ACC112 (cell line): Measurements from ENCODE around the gene PTPRN2.

Experiments used
- H2AFZ ChIP-seq: fragments of 200-600 bp; sonication (generic); one replicate; pipeline ENCODE4 v1.6.0; 2017; ENCODE audit warnings: antibody characterized with exemption, low read length; ENCODE audit not compliant: unreplicated experiment
- H3K27ac ChIP-seq: fragments of 200-600 bp; sonication (generic); 2 replicates; pipeline ENCODE4 v1.5.1; 2014; ENCODE audit warnings: low read depth, mild to moderate bottlenecking, antibody characterized with exemption, low read length, moderate library complexity
- H3K27me3 ChIP-seq: fragments of 200-600 bp; sonication (generic); 2 replicates; pipeline ENCODE4 v1.6.1; 2014; ENCODE audit warnings: mild to moderate bottlenecking, antibody characterized with exemption, low read length, moderate library complexity, mixed read lengths; ENCODE audit not compliant: insufficient read depth
- H3K36me3 ChIP-seq: fragments of 200-600 bp; sonication (generic); 2 replicates; pipeline ENCODE4 v1.6.1; 2016; ENCODE audit warnings: mild to moderate bottlenecking, antibody characterized with exemption, low read length, moderate library complexity, mixed read lengths; ENCODE audit not compliant: insufficient read depth
- H3K4me1 ChIP-seq: fragments of 200-600 bp; sonication (generic); one replicate; pipeline ENCODE4 v1.6.1; 2016; ENCODE audit warnings: low read length, mixed read lengths; ENCODE audit not compliant: insufficient read depth, unreplicated experiment, control insufficient read depth
- H3K4me3 ChIP-seq: fragments of 200-600 bp; sonication (generic); 2 replicates; pipeline ENCODE4 v1.5.1; 2014; ENCODE audit warnings: mild to moderate bottlenecking, low read depth, low read length
- H3K79me2 ChIP-seq: fragments of 200-600 bp; sonication (generic); one replicate; pipeline ENCODE4 v1.6.0; 2016; ENCODE audit warnings: low read length; ENCODE audit not compliant: control insufficient read depth, unreplicated experiment, insufficient read depth

PTPRN2 gene

DNA sequence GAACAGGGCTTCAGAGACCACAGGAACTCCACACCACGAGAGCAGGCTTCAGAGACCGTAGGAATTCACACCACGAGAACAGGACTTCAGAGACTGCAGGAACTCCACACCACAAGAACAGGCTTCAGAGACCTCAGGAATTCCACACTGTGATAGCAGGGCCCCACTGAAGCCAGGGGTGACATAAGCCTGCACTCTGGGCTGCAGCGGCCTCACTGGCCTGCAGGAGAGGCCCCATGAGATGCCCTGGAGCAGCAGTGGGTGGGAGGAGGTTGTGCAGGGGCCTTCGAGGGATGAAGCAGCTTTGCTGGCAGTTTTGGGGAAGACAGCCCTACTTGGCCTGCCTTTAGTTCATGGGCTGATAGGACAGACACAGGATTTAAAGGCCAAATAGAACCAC, 614.7 kb downstream of the PTPRN2 start:
- H3K79me2 ChIP-seq: no peaks in the 10 kb centered on the region
- no peaks in the 10 kb centered on the region for H3K4me1 ChIP-seq
- no peak overlapping the region for H3K4me3 ChIP-seq
- no peaks in the 10 kb centered on the region for H3K27me3 ChIP-seq
- no peak overlapping the region for H2AFZ ChIP-seq
- no peak overlapping the region for H3K27ac ChIP-seq
- no peaks in the 10 kb centered on the region for H3K36me3 ChIP-seq

DNA sequence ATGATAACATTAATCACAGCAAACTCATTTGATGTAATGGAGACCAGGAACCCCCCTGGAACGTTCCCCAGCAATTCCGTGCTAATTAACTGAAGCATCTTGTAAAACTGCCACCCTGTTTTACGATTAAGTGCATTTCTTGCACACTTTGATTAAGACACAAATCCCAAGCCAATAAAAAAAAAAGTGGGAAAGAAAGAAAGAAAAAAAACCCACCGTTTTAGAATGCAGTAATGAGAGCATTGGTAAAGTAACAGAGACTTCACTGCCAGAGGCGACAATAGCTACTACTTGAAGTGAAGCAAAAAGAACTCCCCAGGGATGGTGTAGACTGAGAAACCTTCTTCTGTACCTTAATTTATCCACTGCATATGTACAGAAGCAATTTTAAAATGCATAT, 616.1 kb downstream of the PTPRN2 start:
- Histone ChIP-seq H2AFZ (no peak overlapping the region), H3K79me2 (no peaks in the 10 kb centered on the region), H3K36me3 (no peaks in the 10 kb centered on the region)

DNA sequence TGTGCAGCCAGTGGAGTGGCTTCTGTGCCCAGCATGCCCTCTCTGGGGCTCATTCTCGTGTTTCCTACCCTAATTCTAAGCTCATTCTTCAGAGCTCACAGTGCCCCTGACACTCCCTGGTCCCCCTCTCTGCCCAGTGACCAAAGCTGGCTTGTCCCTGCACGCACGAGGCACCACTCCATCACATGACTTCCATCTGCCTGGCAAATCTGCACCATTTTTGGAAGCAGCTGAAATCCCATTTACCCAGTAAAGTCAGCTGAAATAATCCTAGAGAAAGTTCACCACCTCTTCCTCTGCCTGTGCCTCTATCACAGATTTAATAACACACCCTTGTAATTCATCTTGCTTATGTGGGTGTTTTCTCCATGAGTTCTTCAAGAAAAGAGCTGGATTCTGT, 616.9 kb downstream of the PTPRN2 start:
- Histone ChIP-seq H2AFZ (no peak overlapping the region), H3K4me3 (no peak overlapping the region), H3K27me3 (no peaks in the 10 kb centered on the region), H3K36me3 (no peaks in the 10 kb centered on the region), H3K79me2 (no peaks in the 10 kb centered on the region), H3K4me1 (no peaks in the 10 kb centered on the region), H3K27ac (no peak overlapping the region)

More for the DNA sequence above, 616.1 kb downstream of the PTPRN2 start:
- H3K27ac ChIP-seq: no peak overlapping the region
- H3K4me3 ChIP-seq: no peak overlapping the region
- H3K4me1 ChIP-seq: no peaks in the 10 kb centered on the region
- no peaks in the 10 kb centered on the region for H3K27me3 ChIP-seq

DNA sequence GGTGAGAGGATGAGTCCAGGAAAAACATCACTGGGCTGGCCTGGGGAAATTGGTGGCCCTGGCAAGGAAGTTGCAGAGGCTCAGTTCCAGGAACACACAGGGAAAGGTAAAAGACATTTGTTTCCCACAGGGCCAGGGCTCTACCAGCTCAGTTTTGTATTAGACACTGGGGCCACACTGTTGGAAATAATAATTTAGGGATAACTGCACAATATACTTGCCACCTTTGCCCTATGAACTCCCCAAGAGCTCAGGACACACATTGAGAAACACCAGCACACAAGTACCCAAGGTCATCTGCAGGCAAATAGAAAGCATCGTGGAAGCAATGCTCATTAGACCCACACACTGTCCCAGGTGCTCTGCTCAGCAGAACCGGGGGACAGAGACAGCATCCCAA, 617.6 kb downstream of the PTPRN2 start:
- H3K27ac ChIP-seq: no peak overlapping the region
- H3K36me3 ChIP-seq: no peaks in the 10 kb centered on the region
- no peaks in the 10 kb centered on the region for H3K79me2 ChIP-seq
- H2AFZ ChIP-seq: no peak overlapping the region
- H3K27me3 ChIP-seq: no peaks in the 10 kb centered on the region
- no peak overlapping the region for H3K4me3 ChIP-seq
- H3K4me1 ChIP-seq: no peaks in the 10 kb centered on the region

DNA sequence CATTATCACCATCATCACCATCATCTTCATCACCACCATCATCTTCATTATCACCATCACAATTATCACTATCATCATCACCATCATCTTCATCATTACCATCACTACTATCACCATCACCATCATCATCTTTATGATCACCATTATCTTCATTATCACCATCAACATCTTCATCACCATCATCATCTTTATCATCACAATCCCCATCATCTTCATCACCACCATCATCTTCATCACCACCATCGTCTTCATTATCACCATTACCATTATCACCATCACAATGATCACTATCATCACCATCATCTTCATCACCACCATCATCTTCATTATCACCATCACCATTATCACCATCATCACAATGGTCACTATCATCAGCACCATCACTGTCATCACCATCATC, 621.1 kb downstream of the PTPRN2 start:
- Histone ChIP-seq H3K36me3 (no peaks in the 10 kb centered on the region), H3K79me2 (no peaks in the 10 kb centered on the region), H2AFZ (no peak overlapping the region), H3K27ac (no peak overlapping the region), H3K4me3 (no peak overlapping the region), H3K4me1 (no peaks in the 10 kb centered on the region), H3K27me3 (no peaks in the 10 kb centered on the region)

DNA sequence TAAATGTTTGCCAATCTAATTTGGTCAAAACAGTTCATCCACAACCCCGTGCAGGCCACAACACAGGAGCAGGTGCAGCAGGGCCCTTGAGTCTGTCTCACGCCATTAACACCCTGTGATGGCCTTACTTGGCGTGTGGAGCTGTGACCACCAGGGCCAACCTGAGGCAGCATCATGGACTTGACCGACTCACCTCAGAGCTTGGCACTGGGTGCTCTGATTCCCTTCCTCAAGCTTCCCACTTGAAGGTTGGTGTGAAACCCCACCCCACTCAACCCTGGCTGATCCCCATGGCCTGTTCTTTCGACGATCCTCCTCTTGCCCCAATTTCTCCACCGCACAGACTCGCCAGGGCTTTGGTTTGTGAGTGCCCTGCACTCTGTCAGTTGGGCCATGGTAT, 623.1 kb downstream of the PTPRN2 start:
- no peaks in the 10 kb centered on the region for H3K27me3 ChIP-seq
- no peak overlapping the region for H3K4me3 ChIP-seq
- no peak overlapping the region for H2AFZ ChIP-seq
- H3K79me2 ChIP-seq: no peaks in the 10 kb centered on the region
- no peaks in the 10 kb centered on the region for H3K4me1 ChIP-seq
- no peaks in the 10 kb centered on the region for H3K36me3 ChIP-seq
- no peak overlapping the region for H3K27ac ChIP-seq

DNA sequence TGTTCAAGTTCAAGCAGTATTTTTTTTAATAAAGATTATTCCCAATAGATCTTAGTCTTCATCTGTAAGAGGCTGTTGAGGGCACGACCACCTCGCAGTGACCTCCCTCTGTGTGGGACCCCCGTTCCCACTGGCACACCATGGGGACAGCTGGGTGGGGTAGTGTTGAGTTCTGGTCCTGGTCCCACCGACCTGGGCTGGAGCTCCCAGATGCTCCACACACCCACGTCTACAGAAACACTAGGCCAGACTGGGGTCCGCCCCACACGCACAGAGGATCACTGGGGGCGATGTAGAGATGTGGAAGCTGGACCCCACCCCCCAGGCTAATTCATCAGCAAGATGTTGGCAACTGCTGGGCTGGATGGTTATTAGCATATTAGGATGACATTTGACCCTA, 623.6 kb downstream of the PTPRN2 start:
- H3K4me1 ChIP-seq: no peaks in the 10 kb centered on the region
- H3K4me3 ChIP-seq: no peak overlapping the region
- no peaks in the 10 kb centered on the region for H3K27me3 ChIP-seq
- H3K79me2 ChIP-seq: no peaks in the 10 kb centered on the region
- no peaks in the 10 kb centered on the region for H3K36me3 ChIP-seq
- H3K27ac ChIP-seq: no peak overlapping the region
- H2AFZ ChIP-seq: no peak overlapping the region

DNA sequence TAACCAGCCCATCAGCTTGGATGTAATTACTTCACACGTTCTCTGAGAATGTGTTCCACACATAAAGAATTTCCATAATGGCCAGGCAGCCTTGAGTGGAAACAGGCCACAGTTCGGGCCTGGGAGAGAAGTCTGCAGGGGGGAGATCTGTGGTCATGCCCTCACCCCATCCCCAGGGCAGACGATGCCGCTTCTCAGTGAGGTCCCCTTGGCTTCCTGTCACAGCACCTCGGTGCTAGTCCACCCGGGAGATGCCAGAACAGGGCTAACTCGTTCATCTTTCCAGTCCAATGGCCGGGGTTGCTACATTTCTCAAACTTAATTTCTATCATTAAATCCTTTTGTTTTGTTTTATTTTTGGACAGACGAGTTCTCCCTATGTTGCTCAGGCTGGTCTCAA, 624.1 kb downstream of the PTPRN2 start:
- Histone ChIP-seq H2AFZ (no peak overlapping the region), H3K27me3 (no peaks in the 10 kb centered on the region)

DNA sequence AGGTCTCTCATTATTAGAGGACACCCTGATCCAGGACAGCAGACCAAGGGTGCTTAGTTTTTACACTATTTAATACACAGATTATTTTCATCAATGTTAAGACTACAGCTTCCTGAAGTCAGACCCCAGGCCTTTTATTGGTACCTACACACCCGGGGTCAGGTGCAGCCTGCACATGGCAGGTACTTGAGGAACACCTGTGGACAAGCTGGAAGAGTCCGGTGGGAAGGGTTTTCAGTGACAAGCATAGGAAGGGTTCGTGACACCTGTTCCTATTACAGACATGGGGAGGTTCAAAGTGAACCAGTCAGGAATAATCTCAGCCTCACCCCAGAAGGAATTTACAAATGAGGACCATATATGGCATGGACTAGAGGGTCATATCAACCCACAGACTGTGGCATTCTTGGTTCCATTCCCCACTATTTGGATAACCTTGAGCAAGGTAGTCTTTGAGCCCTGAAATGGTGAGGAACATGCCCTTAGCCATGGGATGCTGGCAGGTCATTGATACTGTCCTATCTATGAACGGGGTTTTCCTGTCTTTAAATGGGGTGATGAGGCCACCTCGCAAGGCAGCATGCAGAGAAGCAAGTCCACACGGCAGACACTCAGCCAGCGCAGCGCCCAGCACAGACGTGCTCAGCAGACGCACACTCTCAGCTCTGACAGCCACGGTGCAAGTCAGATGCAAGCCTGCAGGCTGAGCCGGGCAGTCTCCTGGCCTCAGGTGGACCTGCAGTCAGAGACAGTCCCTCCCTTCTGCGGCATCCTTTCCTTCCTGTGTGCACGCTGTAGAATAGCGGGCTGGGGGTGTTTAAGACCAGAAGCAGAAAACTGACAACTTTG, 624.9 kb downstream of the PTPRN2 start:
- no peaks in the 10 kb centered on the region for H3K79me2 ChIP-seq
- H3K36me3 ChIP-seq: no peaks in the 10 kb centered on the region
- no peak overlapping the region for H2AFZ ChIP-seq
- H3K27me3 ChIP-seq: no peaks in the 10 kb centered on the region
- H3K27ac ChIP-seq: no peak overlapping the region
- no peaks in the 10 kb centered on the region for H3K4me1 ChIP-seq
- no peak overlapping the region for H3K4me3 ChIP-seq

More for the DNA sequence above, 624.1 kb downstream of the PTPRN2 start:
- Histone ChIP-seq H3K27ac (no peak overlapping the region), H3K36me3 (no peaks in the 10 kb centered on the region), H3K4me3 (no peak overlapping the region), H3K79me2 (no peaks in the 10 kb centered on the region), H3K4me1 (no peaks in the 10 kb centered on the region)

DNA sequence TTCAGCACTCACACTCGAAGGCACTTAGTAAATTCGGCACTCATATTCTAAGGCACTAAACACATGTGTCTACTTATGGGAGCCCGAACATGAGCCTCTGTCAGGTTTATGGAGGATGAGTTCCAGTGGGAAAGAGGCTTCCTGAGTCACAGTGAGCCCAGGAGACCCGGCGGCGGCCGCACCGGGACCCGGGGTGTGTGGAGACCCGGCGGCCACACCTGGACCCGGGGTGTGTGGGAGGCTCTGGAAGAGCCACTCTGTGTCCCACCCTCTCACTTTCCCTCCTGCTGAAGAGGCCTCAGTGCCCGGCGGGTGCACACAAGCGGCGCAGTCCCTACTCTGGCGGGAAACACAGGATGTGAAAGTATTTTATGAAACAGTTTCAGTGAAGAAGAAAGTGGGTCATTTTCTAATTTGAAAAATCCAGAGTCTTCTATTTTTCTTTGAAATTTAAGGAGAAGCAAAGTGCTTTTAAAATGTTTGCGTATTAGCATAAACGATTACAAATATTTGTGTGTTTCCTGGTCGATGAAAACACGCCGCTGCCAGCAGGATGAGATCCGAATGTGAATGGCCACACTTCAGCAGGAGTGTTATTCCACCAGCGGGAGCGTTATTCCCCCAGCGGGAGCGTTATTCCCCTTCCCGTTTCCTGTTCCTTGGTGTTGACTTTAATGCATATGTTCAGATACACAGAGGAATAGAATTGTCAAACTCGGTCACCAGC, 625.7 kb downstream of the PTPRN2 start:
- H2AFZ ChIP-seq: no peak overlapping the region
- H3K27ac ChIP-seq: no peak overlapping the region
- no peaks in the 10 kb centered on the region for H3K36me3 ChIP-seq
- no peaks in the 10 kb centered on the region for H3K27me3 ChIP-seq
- no peaks in the 10 kb centered on the region for H3K4me1 ChIP-seq
- no peaks in the 10 kb centered on the region for H3K79me2 ChIP-seq
- no peak overlapping the region for H3K4me3 ChIP-seq
